ENCODE data around the gene FARP1.

Gene FARP1

DNA sequence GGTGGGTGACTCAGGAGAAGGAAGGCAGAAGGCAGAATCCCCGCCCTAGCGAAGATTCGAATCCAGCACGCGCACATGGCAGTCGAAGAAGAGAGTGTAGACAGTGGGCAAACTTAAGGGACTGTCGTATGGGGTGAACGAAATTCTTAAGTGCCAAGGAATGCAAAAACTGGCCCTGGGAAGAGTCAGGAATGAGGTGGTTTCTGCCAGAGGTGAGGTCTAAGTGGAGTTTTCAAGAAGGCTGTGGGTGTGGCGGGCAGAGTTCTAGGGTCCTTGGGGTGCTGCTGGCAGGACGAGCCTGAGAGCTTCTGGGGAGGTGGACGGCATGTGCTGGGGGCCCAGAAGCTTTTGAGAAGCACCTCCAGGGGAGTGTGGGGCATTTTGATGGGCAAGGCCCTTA lies 98.1 kb downstream of the FARP1 start:
- TF ChIP-seq, protein P1, sequence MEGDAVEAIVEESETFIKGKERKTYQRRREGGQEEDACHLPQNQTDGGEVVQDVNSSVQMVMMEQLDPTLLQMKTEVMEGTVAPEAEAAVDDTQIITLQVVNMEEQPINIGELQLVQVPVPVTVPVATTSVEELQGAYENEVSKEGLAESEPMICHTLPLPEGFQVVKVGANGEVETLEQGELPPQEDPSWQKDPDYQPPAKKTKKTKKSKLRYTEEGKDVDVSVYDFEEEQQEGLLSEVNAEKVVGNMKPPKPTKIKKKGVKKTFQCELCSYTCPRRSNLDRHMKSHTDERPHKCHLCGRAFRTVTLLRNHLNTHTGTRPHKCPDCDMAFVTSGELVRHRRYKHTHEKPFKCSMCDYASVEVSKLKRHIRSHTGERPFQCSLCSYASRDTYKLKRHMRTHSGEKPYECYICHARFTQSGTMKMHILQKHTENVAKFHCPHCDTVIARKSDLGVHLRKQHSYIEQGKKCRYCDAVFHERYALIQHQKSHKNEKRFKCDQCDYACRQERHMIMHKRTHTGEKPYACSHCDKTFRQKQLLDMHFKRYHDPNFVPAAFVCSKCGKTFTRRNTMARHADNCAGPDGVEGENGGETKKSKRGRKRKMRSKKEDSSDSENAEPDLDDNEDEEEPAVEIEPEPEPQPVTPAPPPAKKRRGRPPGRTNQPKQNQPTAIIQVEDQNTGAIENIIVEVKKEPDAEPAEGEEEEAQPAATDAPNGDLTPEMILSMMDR (conservative IDR thresholded peaks at IDR 0.05; ENCODE audit: low read depth, low read length) = no peak
- no peak for DNase-seq (ENCODE audit: low read depth)
- no peak overlapping the region for H3K4me3 ChIP-seq (ENCODE audit: low read length)

DNA sequence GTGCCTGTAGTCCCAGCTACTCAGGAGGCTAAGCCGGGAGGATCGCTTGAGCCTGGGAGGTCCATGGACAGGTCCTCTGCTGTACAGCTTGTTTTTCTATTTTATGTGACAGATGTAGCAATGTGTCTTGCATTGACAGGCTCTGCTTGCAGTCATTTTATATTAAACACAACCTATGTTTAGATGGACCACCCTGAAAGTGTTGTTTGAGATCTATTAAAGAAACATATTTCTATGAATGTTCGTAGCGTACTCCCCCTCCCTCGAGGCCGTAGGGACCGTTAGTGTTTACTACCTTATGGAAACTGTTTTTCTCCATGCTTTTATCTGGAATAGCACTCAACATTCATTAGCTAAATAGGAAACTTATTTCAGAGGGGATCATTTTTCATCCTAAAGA lies 99.1 kb downstream of the FARP1 start:
- TF ChIP-seq, protein P1 (conservative IDR thresholded peaks at IDR 0.05; ENCODE audit: low read depth, low read length) = no peak
- DNase-seq (ENCODE audit: low read depth) = no peak

DNA sequence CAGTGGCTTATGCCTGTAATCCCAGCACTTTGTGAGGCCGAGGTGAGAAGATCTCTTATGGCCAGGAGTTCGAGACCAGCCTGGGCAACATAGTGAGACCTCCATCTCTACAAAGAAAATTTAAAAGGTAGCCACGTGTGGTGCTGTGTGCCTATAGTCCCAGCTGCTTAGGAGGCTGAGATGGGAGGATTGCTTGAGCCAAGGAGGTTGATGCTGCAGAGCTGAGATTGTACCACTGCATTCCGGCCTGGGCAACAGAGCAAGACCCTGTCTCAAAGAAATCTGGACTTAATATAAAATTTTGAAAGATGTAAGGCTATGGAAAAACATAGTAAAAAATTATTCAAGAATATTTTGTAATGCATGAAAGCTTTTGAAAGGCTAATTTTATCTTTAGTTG lies 99.5 kb downstream of the FARP1 start:
- TF ChIP-seq, protein P1 (conservative IDR thresholded peaks at IDR 0.05; ENCODE audit: low read depth, low read length) = no peak
- no peak for DNase-seq (ENCODE audit: low read depth)
- no peak overlapping the region for H3K4me3 ChIP-seq (ENCODE audit: low read length)

More for the DNA sequence above, 99.1 kb downstream of the FARP1 start:
- H3K4me3 ChIP-seq (ENCODE audit: low read length) = no peak overlapping the region

DNA sequence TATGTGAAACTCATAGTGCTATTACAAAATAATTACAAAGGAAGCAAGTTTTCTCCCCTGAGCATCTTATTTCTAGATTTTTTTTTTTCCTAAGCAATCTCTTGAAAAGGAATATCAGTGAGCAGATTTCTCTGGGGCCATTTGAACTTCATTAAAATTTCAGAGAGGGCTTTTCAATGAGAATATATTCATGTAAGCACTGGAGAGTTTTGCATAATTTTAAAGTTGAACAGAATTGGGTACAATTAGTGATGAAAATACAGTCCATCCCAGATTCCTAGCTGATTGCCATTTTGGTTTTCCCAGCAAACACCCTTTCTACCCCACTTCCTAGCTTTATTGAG lies 101.0 kb downstream of the FARP1 start:
- no peak for DNase-seq (ENCODE audit: low read depth)
- H3K4me3 ChIP-seq (ENCODE audit: low read length) = no peak overlapping the region

DNA sequence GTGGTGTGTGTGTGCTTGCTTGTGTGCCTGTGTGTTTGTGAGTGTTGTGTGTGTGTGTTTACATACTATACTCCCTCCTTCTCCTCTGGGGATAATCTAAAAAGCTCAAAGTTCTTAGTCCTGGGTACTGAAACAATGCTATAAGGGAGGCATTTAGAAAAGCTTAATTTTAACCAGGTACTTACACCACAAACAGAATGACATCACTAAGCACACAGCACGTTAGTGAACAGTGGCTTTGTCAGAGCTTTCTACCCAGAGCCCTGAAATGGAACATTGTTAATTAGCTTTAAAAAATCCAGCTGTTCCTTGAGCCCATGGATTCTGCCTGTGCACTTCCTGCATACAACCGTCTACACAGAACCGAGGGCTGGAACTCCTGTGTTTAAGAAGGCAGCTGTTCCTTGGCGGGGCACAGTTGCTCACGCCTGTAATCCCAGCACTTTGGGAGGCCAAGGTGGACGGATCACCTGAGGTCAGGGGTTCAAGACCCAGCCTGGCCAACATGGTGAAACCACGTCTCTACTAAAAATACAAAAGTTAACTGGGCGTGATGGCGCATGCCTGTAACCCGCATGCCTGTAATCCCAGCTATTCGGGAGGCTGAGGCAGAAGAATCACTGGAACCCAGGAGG lies 103.8 kb downstream of the FARP1 start:
- TF ChIP-seq, protein P1 (conservative IDR thresholded peaks at IDR 0.05; ENCODE audit: low read depth, low read length) = no peak
- H3K4me3 ChIP-seq (ENCODE audit: low read length) = no peak overlapping the region
- no peak for DNase-seq (ENCODE audit: low read depth)

More for the DNA sequence above, 101.0 kb downstream of the FARP1 start:
- TF ChIP-seq, protein P1 (conservative IDR thresholded peaks at IDR 0.05; ENCODE audit: low read depth, low read length) = no peak

DNA sequence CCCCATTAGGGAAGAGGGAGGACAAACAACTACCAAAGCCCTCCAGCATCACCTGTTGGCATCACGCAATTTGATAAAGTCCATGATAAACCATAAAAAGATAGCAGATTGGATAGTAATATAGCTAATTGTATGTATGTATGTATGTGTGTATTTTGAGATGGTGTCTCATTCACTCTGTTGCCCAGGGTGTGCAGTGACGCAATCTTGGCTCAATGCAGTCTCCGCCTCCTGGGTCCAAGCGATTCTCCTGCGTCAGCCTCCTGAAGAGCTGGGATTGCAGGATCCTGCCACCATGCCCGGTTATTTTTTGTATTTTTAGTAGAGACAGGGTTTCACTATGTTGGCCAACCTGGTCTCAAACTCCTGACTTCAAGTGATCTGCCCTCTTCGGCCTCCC lies 108.8 kb downstream of the FARP1 start:
- TF ChIP-seq, protein P1 (conservative IDR thresholded peaks at IDR 0.05; ENCODE audit: low read depth, low read length) = no peak
- no peak overlapping the region for H3K4me3 ChIP-seq (ENCODE audit: low read length)
- no peak for DNase-seq (ENCODE audit: low read depth)

DNA sequence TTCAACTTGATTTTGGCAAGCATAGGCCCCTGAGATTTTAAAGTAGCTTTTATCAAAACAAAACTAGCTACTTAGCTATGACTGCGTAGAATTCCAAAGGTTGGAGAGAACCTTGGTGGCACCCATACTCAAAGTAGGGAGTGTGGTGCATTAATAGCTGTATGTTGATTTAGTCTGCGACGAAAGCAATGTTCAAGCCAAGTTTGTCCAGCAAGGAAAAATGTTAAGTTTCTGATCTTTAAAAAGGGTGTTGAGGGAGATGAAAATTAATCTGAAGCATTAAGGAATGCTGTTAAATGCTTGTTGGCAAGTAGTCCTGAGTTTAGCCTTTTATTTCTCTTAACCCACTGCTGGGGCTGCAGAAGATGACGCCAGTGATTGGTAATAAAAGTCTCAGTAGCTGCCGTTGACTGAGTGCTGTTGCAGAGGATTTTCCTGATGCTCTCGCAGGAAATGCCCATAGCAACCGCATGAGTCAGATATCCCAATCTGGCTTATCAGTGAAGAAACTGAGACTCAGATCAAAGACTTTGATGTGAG lies 110.1 kb downstream of the FARP1 start:
- TF ChIP-seq, protein P1 (conservative IDR thresholded peaks at IDR 0.05; ENCODE audit: low read depth, low read length) = no peak
- peak; percentile 88 for DNase-seq (ENCODE audit: low read depth)
- peak overlapping the region; percentile 3 for H3K4me3 ChIP-seq (ENCODE audit: low read length)

Measured in retinal pigment epithelial cell (primary cell).